ENCODE data around the gene SCN11A. TPM values are rescaled to one million over a fixed set of nuclear protein-coding genes. Genes with fewer than 3 reads are reported as not detected.

SCN11A gene
- 0.69 TPM for total RNA-seq (ENCODE audit: unreplicated experiment)
- long read RNA-seq = 0 reads

DNA sequence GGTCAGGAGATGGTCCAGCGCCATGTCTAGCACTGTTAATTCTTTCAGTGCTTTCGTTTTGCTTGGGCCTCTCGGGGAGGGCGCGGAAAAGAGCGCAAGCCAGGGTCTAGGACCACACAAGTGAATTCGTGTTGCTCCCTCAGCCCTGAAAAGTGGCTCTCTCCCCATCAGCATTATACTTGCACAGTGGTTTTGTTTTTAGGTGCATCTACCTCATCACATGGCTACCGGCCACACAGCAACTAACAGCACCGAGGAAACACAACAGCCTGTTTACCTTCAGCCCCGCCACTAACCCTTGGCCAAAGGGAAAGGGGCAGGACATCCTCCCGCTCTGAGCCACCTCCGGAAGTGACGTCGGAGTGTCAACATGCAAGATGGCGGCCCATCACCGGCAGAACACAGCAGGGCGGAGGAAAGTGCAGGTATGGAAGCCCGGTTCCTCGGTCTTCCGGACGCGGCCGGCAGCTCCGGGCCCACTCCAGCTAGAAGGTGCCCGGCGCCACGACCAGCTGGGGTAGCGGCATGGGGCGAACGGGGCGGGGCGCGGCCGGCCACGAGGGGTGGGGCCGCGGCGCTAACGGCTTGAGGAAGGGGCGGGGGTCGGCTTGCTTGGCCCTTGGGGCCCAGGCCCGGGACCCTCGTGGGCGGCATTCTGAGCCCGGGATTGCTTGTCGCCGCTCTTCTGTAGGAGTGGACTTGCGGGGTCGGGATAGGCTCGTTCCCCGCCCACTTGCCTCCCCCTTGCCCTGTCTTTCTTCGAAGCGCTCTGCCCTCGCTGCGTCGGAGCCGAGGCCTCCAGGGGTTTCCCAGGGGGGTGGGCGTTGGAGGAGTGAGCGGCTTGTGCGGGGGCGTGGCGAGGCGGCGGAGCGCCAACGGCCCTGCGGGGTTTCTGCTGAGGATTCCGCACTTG is at the start of gene SCN11A, which contains the start of gene WDR48:
TSS of gene SCN11A (minus strand) at position 296 of the 913 bp plus-strand sequence. CDS start 101,582 bp downstream, outside the sequence.
TSS of gene WDR48 (plus strand) at position 368 of the 913 bp plus-strand sequence. CDS start at position 378, 10 bp downstream.
- H3K27ac Mint-ChIP-seq (ENCODE audit: unreplicated experiment) = peak within 1 kb of the TSS; percentile 99
- peak within 1 kb of the TSS; percentile 96 for H3K4me3 Mint-ChIP-seq (ENCODE audit: unreplicated experiment)
- H3K9me3 Mint-ChIP-seq (ENCODE audit: unreplicated experiment) = no peaks in the 10 kb centered on the region
- H3K4me1 Mint-ChIP-seq (ENCODE audit: unreplicated experiment) = peaks cover 29% of the 10 kb centered on the region
- TF ChIP-seq, protein P1, sequence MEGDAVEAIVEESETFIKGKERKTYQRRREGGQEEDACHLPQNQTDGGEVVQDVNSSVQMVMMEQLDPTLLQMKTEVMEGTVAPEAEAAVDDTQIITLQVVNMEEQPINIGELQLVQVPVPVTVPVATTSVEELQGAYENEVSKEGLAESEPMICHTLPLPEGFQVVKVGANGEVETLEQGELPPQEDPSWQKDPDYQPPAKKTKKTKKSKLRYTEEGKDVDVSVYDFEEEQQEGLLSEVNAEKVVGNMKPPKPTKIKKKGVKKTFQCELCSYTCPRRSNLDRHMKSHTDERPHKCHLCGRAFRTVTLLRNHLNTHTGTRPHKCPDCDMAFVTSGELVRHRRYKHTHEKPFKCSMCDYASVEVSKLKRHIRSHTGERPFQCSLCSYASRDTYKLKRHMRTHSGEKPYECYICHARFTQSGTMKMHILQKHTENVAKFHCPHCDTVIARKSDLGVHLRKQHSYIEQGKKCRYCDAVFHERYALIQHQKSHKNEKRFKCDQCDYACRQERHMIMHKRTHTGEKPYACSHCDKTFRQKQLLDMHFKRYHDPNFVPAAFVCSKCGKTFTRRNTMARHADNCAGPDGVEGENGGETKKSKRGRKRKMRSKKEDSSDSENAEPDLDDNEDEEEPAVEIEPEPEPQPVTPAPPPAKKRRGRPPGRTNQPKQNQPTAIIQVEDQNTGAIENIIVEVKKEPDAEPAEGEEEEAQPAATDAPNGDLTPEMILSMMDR (IDR thresholded peaks at IDR 0.05; ENCODE audit: unreplicated experiment) = no peak
- DNase-seq (ENCODE audit: low spot score) = peak; percentile 88
- H3K27me3 Mint-ChIP-seq (ENCODE audit: unreplicated experiment) = peaks cover 8% of the 10 kb centered on the region
- H3K36me3 Mint-ChIP-seq (ENCODE audit: low read depth, unreplicated experiment) = peaks cover 3% of the 10 kb centered on the region

DNA sequence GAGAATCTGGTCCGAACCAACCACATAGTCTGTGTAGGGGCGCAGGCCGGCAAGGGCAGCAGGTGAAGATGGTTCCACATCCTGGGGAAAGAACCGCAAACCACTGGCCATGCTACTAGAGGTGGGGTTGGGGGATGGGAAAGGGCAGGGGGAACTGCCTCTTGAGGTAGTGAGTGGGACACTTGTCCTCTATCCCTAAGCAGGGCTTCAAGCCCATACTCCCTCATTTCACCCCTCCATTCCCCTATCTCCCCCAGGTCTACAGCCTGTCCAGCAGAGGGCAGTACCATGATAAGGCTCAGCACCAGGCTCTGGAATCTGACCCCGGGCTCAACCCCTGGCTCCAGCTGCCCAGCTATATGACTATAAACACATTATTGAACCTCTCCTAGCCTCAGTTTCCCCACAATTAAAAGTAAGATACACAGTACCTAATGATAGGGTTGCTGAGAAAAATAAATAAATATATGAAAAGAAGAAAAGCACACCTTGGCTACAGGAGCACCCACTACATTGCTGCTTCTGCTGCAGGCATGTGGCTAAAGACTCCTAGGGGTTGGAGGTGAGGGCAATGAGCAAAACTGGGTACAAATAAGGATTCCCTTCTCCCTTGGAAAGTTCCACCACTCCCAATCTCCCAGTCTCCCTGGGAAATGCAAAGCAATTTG is 49.4 kb upstream of the SCN11A start:
- Mint-ChIP-seq H3K9me3 (ENCODE audit: unreplicated experiment) (no peaks in the 10 kb centered on the region), H3K4me3 (ENCODE audit: unreplicated experiment) (no peak overlapping the region), H3K36me3 (ENCODE audit: low read depth, unreplicated experiment) (peaks cover 40% of the 10 kb centered on the region), H3K27me3 (ENCODE audit: unreplicated experiment) (peaks cover 20% of the 10 kb centered on the region), H3K27ac (ENCODE audit: unreplicated experiment) (no peak overlapping the region), H3K4me1 (ENCODE audit: unreplicated experiment) (peaks cover 66% of the 10 kb centered on the region)
- TF ChIP-seq, protein P1 (IDR thresholded peaks at IDR 0.05; ENCODE audit: unreplicated experiment) = peak; percentile 54
- DNase-seq (ENCODE audit: low spot score) = peak; percentile 44

DNA sequence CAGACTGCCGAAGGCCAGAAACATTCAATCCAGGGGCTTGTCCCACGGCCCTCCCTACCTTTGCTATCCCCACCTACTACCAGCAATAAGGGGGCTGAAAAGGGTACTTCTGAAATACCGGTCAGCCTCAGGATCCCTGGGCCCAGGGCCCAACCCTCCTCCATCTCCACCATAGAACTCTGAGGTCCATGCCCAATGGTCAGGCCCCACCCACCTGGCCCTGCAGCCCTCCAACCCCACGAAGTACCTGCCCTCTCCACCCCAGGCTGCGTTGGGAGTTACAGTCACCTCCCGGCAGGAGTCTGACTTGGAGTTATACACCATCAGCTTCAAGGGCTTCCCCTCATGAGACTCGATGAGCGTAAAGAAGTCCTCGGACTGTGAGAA is 48.7 kb upstream of the SCN11A start:
- Mint-ChIP-seq H3K27me3 (ENCODE audit: unreplicated experiment) (peaks cover 14% of the 10 kb centered on the region), H3K9me3 (ENCODE audit: unreplicated experiment) (no peaks in the 10 kb centered on the region), H3K4me3 (ENCODE audit: unreplicated experiment) (no peak overlapping the region), H3K4me1 (ENCODE audit: unreplicated experiment) (peaks cover 63% of the 10 kb centered on the region), H3K27ac (ENCODE audit: unreplicated experiment) (no peak overlapping the region), H3K36me3 (ENCODE audit: low read depth, unreplicated experiment) (peaks cover 34% of the 10 kb centered on the region)
- no peak for DNase-seq (ENCODE audit: low spot score)
- TF ChIP-seq, protein P1 (IDR thresholded peaks at IDR 0.05; ENCODE audit: unreplicated experiment) = no peak

DNA sequence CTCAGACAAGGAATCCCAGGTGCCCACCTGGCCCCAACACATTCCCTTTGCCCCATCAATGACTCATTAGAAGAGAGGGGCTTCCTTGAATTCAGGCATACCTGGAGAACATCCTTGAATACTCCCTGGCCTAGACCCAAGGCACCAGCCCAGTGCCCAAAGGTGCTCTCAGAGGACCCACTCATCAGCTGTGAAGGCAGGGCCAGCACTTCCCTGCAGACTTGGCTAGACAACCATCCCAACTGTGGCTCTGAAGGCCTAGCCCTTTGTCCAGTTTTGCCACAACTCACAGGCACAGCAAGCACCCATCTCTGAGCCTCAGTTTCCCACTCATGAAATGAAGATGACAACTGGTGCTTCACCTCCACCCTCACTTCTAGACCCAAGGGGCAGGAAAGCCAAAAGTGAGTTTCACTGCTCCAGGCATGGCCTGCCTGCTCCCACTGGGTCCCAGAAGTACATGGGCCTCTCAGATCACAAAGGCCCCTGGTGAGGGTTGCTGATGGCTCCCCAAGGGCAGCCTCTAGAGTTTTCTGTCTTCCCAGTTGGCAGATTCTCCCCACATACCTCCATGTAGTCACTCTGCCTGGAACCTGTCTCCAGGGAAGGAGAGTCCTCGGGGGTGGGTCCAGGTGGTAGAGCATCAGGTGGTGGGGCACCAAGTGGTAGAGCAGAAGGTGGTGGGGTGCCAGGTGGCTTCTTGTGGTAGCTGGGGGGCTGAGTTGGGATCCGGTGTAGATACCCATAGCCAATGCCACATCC is 48.2 kb upstream of the SCN11A start:
- H3K9me3 Mint-ChIP-seq (ENCODE audit: unreplicated experiment) = no peaks in the 10 kb centered on the region
- peak overlapping the region; percentile 51 for H3K4me3 Mint-ChIP-seq (ENCODE audit: unreplicated experiment)
- H3K27ac Mint-ChIP-seq (ENCODE audit: unreplicated experiment) = no peak overlapping the region
- peaks cover 34% of the 10 kb centered on the region for H3K36me3 Mint-ChIP-seq (ENCODE audit: low read depth, unreplicated experiment)
- no peak for DNase-seq (ENCODE audit: low spot score)
- TF ChIP-seq, protein P1 (IDR thresholded peaks at IDR 0.05; ENCODE audit: unreplicated experiment) = no peak
- H3K27me3 Mint-ChIP-seq (ENCODE audit: unreplicated experiment) = peaks cover 13% of the 10 kb centered on the region
- H3K4me1 Mint-ChIP-seq (ENCODE audit: unreplicated experiment) = peaks cover 63% of the 10 kb centered on the region
